SK-N-SH (cell line): ENCODE data around the gene PIAS1. TPM values are rescaled to one million over a fixed set of nuclear protein-coding genes. Genes with fewer than 3 reads are reported as not detected.

Experiments used
- CTCF ChIA-PET: fragments of 300-600, 350-600 bp; formaldehyde crosslinking; extraction: SDS; loops from one replicate; lab custom pipeline; 2021; lab: Yijun Ruan, JAX
- POLR2A ChIA-PET: fragments of 350-600 bp; sonication (Branson Sonifier 250); formaldehyde crosslinking; extraction: SDS; loops from one replicate; lab custom pipeline; 2020; ENCODE audit warnings: antibody characterized with exemption, inconsistent platforms; lab: Yijun Ruan, JAX
- DNase-seq: peaks from one replicate; pipeline ENCODE4 v3.0.0; 2012
- H2AFZ ChIP-seq: fragments of 200-600 bp; sonication (generic); 2 replicates; pipeline ENCODE4 v1.8.1; 2016; ENCODE audit warnings: antibody characterized with exemption, mild to moderate bottlenecking, low read depth
- H3F3A ChIP-seq: fragments of 200-600 bp; sonication (generic); replicated peaks from 2 replicates; pipeline ENCODE3; 2016; ENCODE audit warnings: antibody characterized with exemption, mild to moderate bottlenecking; ENCODE audit not compliant: insufficient read depth
- H3K27ac ChIP-seq, 2 experiments: fragments of 200-500 bp in 1 of 2; fragments of 200-600 bp in 1 of 2; sonication (Bioruptor generic) in 1 of 2; sonication (generic), shearing (Covaris generic) in 1 of 2; 2 replicates each; pipeline versions ENCODE4 v1.5.1 to v1.6.1; 2014 to 2016; ENCODE audit warnings: low read depth in 2 of 2, inconsistent platforms in 1 of 2, low read length in 1 of 2, mild to moderate bottlenecking in 1 of 2, mixed read lengths in 1 of 2
- H3K27me3 ChIP-seq: fragments of 200-600 bp; sonication (generic), shearing (Covaris generic); 2 replicates; pipeline ENCODE4 v1.6.1; 2016; ENCODE audit warnings: mixed run types; ENCODE audit not compliant: insufficient read depth
- H3K36me3 ChIP-seq, 2 experiments: fragments of 200-500 bp in 1 of 2; fragments of 200-600 bp in 1 of 2; sonication (Bioruptor generic) in 1 of 2; sonication (generic) in 1 of 2; replicated peaks in 1 of 2; 2 replicates each; pipeline versions ENCODE3 to v1.5.1; 2014 to 2016; ENCODE audit warnings: low read length in 1 of 2, mild to moderate bottlenecking in 1 of 2; ENCODE audit not compliant: insufficient read depth in 2 of 2, control insufficient read depth in 1 of 2
- H3K4me1 ChIP-seq, 2 experiments: fragments of 200-500 bp in 1 of 2; fragments of 200-600 bp in 1 of 2; sonication (Bioruptor generic) in 1 of 2; sonication (generic), shearing (Covaris generic) in 1 of 2; 2 replicates each; pipeline versions ENCODE4 v1.5.1 to v1.6.1; 2014 to 2016; ENCODE audit warnings: low read depth in 1 of 2, low read length in 1 of 2, mixed run types in 1 of 2; ENCODE audit not compliant: insufficient read depth in 2 of 2, control insufficient read depth in 1 of 2
- H3K4me2 ChIP-seq: fragments of 200-600 bp; sonication (generic), shearing (Covaris generic); 2 replicates; pipeline ENCODE4 v1.6.1; 2017; ENCODE audit warnings: mixed run types
- H3K4me3 ChIP-seq, 2 experiments: fragments of 200-500 bp in 1 of 2; fragments of 200-600 bp in 1 of 2; sonication (Bioruptor generic) in 1 of 2; sonication (generic), shearing (Covaris generic) in 1 of 2; 2 replicates each; pipeline versions ENCODE4 v1.5.1 to v1.8.1; 2014 to 2016; ENCODE audit warnings: low read depth in 2 of 2, inconsistent platforms in 1 of 2, low read length in 1 of 2, mild to moderate bottlenecking in 1 of 2, mixed read lengths in 1 of 2, moderate library complexity in 1 of 2
- H3K79me2 ChIP-seq: fragments of 200-600 bp; sonication (generic); 2 replicates; pipeline ENCODE4 v1.8.1; 2017; ENCODE audit warnings: mild to moderate bottlenecking; ENCODE audit not compliant: insufficient read depth
- H3K9ac ChIP-seq: fragments of 200-600 bp; sonication (generic); 2 replicates; pipeline ENCODE4 v1.6.1; 2017; ENCODE audit warnings: mixed run types
- H3K9me2 ChIP-seq: fragments of 200-600 bp; sonication (generic); 2 replicates; pipeline ENCODE4 v1.6.1; 2017; ENCODE audit warnings: mixed run types
- H3K9me3 ChIP-seq: fragments of 200-600 bp; sonication (generic); 2 replicates; pipeline ENCODE4 v1.6.1; 2017; ENCODE audit warnings: mixed run types, mild to moderate bottlenecking, moderate library complexity
- H4K20me1 ChIP-seq: fragments of 200-600 bp; sonication (generic); 2 replicates; pipeline ENCODE4 v1.6.1; 2017; ENCODE audit warnings: mild to moderate bottlenecking, mixed run types; ENCODE audit not compliant: insufficient read depth
- CHD2 ChIP-seq: fragments of 150-350 bp; IDR thresholded peaks from 2 replicates; pipeline ENCODE4 v1.6.1; 2018; ENCODE audit warnings: low read length; ENCODE audit not compliant: partially characterized antibody
- CTCF ChIP-seq: fragments of 200-600 bp; sonication (generic); IDR thresholded peaks from 2 replicates; pipeline ENCODE4 v1.6.1; 2017; ENCODE audit warnings: antibody characterized with exemption, mild to moderate bottlenecking, moderate library complexity
- ELF1 ChIP-seq: IDR thresholded peaks from 2 replicates; pipeline ENCODE4 v1.4.0; 2012
- EP300 ChIP-seq, 2 experiments: IDR thresholded peaks; 2 replicates each; pipeline versions ENCODE4 v1.4.0 to v1.6.1; 2012; ENCODE audit warnings: borderline replicate concordance in 1 of 2, low read depth in 1 of 2, low read length in 1 of 2
- GABPA ChIP-seq: IDR thresholded peaks from 2 replicates; pipeline ENCODE4 v1.4.0; 2012; ENCODE audit warnings: low read depth, mild to moderate bottlenecking
- JUND ChIP-seq: IDR thresholded peaks from 2 replicates; pipeline ENCODE4 v1.4.0; 2012
- MAX ChIP-seq: IDR thresholded peaks from 2 replicates; pipeline ENCODE4 v1.4.0; 2012; ENCODE audit warnings: low read depth
- NRF1 ChIP-seq: IDR thresholded peaks from 2 replicates; pipeline ENCODE4 v1.6.1; 2012; ENCODE audit warnings: low read depth, mild to moderate bottlenecking, low read length
- PBX3 ChIP-seq: IDR thresholded peaks from 2 replicates; pipeline ENCODE4; 2012
- RAD21 ChIP-seq: IDR thresholded peaks from 2 replicates; pipeline ENCODE4 v1.6.1; 2012; ENCODE audit warnings: mild to moderate bottlenecking, low read length
- REST ChIP-seq: IDR thresholded peaks from 2 replicates; pipeline ENCODE4 v1.6.1; 2012; ENCODE audit warnings: mild to moderate bottlenecking, low read depth, low read length, moderate library complexity
- RFX5 ChIP-seq: IDR thresholded peaks from 2 replicates; pipeline ENCODE4 v1.6.1; 2012; ENCODE audit warnings: mild to moderate bottlenecking, improper control_type of control experiment, low read length
- SIN3A ChIP-seq: IDR thresholded peaks from 2 replicates; pipeline ENCODE4 v1.6.1; 2012; ENCODE audit warnings: low read depth, mild to moderate bottlenecking, low read length, moderate library complexity, borderline replicate concordance
- TAF1 ChIP-seq: IDR thresholded peaks from 2 replicates; pipeline ENCODE4 v1.6.1; 2012; ENCODE audit warnings: low read depth, mild to moderate bottlenecking, low read length, moderate library complexity, borderline replicate concordance
- TCF12 ChIP-seq: IDR thresholded peaks from 2 replicates; pipeline ENCODE4 v1.4.0; 2012
- WGBS: methylation state at CpG from one replicate; pipeline ENCODE4 v1.1.6; 2017; ENCODE audit warnings: low lambda C conversion rate; 5-methylcytosine and 5-hydroxymethylcytosine counted together
- polyA plus RNA-seq, 3 experiments: library from polyadenylated mRNA; depleted of rRNA; stranded (reverse); fragments of >200 nt; gene quantifications; 2 replicates each; pipeline ENCODE4 v1.2.3, GENCODE V29; 2012

Gene PIAS1
- polyA plus RNA-seq, 1 of the 3 experiments (the other 2 are of a cell fraction) = 9.0 TPM

- POLR2A ChIA-PET = no interaction called here
Measured at GRCh38 chr15:68063606-68064005, 9.5 kb downstream of the PIAS1 start.

GRCh38 chr15:68073576-68074288, 19.6 kb downstream of the PIAS1 start:
- 89% methylated on average over 6 of the region's 6 CpGs for WGBS
- H4K20me1 ChIP-seq = peaks cover 61% of the 10 kb centered on the region
- peaks cover 0 to 3% of the 10 kb centered on the region in 2 experiments for H3K36me3 ChIP-seq
- no peaks in the 10 kb centered on the region for H3K9me2 ChIP-seq
- no peaks in the 10 kb centered on the region for H3K27me3 ChIP-seq
- H3K9ac ChIP-seq = no peak overlapping the region
- H2AFZ ChIP-seq = no peak overlapping the region
- ChIA-PET POLR2A (no interaction called here), CTCF (no interaction called here)
- no peak for DNase-seq
- H3K4me1 ChIP-seq = peaks cover 0 to 10% of the 10 kb centered on the region in 2 experiments; a peak in 2 of 4 replicates
- no peak overlapping the region for H3K27ac ChIP-seq
- no peak overlapping the region for H3K4me3 ChIP-seq
- H3K4me2 ChIP-seq = no peak overlapping the region
- H3F3A ChIP-seq = peaks cover 3% of the 10 kb centered on the region
- H3K79me2 ChIP-seq = peaks cover 98% of the 10 kb centered on the region
- H3K9me3 ChIP-seq = no peaks in the 10 kb centered on the region
- TF ChIP-seq RFX5 (no peak), CTCF (no peak), CHD2 (no peak), GABPA (no peak), TCF12 (no peak), MAX (no peak), TAF1 (no peak), SIN3A (no peak), ELF1 (no peak), EP300 (IDR thresholded peaks at IDR 0.05; ENCODE audit: borderline replicate concordance in 1 of 2, low read depth in 1 of 2, low read length in 1 of 2) (no peak), JUND (no peak), NRF1 (no peak)

More at GRCh38 chr15:68063606-68064005, 9.5 kb downstream of the PIAS1 start:
- WGBS = 93% methylated on average over 3 of the region's 3 CpGs
- no peak overlapping the region for H3K27ac ChIP-seq
- no peaks in the 10 kb centered on the region for H3F3A ChIP-seq
- TF ChIP-seq REST (no peak), PBX3 (no peak), RFX5 (no peak), TAF1 (no peak), RAD21 (no peak)
- H3K36me3 ChIP-seq = no peaks in the 10 kb centered on the region
- no peak overlapping the region for H2AFZ ChIP-seq
- no peak overlapping the region for H3K9ac ChIP-seq
- peaks cover 100% of the 10 kb centered on the region for H3K79me2 ChIP-seq
- H3K9me3 ChIP-seq = no peaks in the 10 kb centered on the region
- peaks cover 64% of the 10 kb centered on the region for H4K20me1 ChIP-seq
- H3K4me1 ChIP-seq = no peaks in the 10 kb centered on the region
- CTCF ChIA-PET = no interaction called here
- no peak overlapping the region for H3K4me2 ChIP-seq
- no peaks in the 10 kb centered on the region for H3K9me2 ChIP-seq
- DNase-seq = no peak
- H3K27me3 ChIP-seq = no peaks in the 10 kb centered on the region
- no peak overlapping the region for H3K4me3 ChIP-seq
